Muscle of arm (tissue), 12 donors: ENCODE measurements around the gene ZNF410. TPM values are rescaled to one million over a fixed set of nuclear protein-coding genes. Genes with fewer than 3 reads are reported as not detected.
"Not testable (repeated sequence)": the region's sequence is repeated elsewhere in the genome, so short reads cannot be mapped to it uniquely, and the experiment has no call there.

ENCODE experiments used
- DNase-seq: peaks from one replicate; pipeline ENCODE4 v3.0.0-alpha.2; 2013
- polyA plus RNA-seq, 12 donors: library from polyadenylated mRNA; unstranded; fragments of 120-200 nt; gene quantifications; one replicate each; pipeline ENCODE4 v1.2.1, GENCODE V29; 2013; ENCODE audit not compliant: insufficient read length in 12 of 12

The ZNF410 gene
- polyA plus RNA-seq, 12 donors, result 25.2 to 39.4 (median 34.6) TPM; not detected in 1

DNA sequence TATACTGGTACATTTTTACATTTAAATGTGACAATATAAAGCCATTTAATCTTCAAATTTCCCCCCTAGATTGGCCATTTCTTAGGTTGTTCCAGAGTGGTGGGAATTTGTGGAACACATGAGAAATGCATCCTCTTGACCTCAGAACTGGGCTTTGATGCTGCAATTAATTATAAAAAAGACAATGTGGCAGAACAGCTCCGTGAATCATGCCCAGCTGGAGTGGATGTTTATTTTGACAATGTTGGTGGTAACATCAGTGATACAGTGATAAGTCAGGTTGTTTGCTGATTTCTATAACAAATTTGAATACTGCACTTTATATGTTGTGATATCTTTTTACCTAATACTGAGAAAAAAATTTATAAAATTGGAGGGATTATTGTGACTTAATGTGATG lies 7.6 kb upstream of the ZNF410 start:
- DNase-seq, result no peak

GRCh38 chr14:73884438-73885190 lies 2.0 kb upstream of the ZNF410 start:
- no peak for DNase-seq

DNA sequence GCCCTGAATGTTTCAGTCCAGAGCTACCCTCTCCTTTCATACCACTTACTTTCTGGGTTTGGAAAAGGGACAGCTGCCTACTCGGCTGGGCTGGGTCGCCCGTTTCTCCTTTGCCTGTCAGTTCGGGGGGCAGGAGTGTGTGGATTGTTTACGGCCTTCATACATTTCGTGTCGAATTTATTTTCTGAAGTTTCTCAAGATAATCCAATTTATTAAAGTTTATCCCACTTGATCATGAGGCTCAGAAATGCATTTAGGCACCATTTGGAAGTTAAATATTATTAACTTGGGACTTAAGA lies 608 bp downstream of the ZNF410 start:
- no peak for DNase-seq

- no peak for DNase-seq
Observed at GRCh38 chr14:73887694-73888459, 1.2 kb downstream of the ZNF410 start.

- DNase-seq, result no peak
Observed at GRCh38 chr14:73888460-73888725, 1.7 kb downstream of the ZNF410 start.

GRCh38 chr14:73888971-73889370 lies 2.3 kb downstream of the ZNF410 start:
- DNase-seq, result no peak

DNA sequence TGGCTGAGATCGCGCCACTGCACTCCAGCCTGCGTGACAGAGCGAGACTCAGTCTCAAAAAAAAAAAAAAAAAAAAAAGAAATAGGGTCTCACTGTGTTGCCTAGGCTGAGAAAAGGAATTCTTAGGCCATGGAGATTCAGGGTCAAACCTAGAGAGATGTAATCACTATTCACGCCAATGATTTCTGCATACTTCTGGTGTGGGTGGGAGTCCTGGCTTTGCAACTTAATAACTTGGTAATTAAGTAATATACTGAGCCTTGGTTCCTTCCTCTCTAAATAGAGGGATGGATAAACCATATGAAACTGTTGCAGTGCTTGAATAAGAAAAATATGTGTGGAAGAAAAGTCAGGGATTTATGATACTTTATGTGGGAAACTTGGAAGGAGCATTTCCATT lies 2.7 kb downstream of the ZNF410 start:
- DNase-seq, result no peak

DNA sequence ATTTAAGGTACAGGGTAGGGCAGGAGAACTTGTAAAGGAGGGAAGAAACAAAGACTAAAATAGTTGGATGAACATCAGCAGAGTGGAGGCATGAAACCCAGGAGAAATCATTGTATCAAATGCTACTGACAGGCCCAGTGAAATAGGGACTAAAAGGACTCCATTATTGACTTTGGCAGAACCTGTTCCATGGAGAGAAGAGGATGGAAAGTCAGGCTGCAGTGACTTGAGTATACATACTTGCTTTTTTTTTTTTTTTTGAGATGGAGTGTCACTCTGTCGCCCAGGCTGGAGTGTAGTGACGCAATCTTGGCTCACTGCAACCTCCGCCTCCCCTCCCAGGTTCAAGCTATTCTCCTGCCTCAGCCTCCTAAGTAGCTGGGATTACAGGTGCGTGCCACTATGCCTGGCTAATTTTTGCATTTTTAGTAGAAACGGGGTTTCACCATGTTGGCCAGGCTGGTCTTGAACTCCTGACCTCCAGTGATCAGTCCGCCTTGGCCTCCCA lies 7.6 kb downstream of the ZNF410 start:
- not testable (repeated sequence) for DNase-seq

- DNase-seq, result no peak
Observed at GRCh38 chr14:73895939-73896338, 9.3 kb downstream of the ZNF410 start.

DNA sequence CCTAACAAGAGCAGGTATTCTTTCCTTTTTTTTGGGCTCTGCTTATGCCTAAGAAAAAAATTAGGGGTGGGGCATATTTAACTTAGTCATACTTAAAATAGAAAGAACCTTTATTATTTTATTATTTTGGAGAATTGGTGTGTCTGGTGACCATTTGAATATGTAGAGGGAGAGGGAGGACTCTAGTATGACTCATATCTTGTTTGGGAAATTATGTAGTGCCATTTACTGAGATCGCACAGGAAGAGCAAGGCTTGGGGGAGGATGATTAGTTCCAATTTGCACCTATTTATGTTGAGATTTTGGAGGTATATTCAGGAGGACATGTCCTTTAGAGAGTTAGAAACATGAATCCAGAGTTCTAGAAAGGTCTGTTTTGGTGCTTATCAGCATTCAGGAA lies 9.9 kb downstream of the ZNF410 start:
- DNase-seq, result no peak

- DNase-seq, result no peak
Observed at GRCh38 chr14:73903028-73903427, 16.4 kb downstream of the ZNF410 start.

DNA sequence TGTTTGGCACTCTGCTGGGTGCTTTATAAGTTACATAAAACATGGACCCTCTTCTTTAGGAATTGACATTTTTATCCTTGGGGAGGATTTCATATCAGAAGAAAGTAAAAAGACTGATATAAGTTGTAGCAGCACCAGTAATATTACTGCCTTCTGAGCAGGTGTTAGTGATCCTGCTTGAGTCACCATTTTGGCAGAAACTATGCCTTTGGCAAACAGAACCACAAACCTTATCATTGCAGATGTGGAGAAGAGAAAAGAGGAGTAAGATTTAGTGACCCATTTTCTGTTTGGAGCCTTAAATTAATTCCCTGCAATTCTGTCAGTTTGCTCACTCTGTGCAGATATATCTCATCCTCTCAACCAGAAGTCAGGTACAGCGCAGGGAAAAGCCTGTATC lies 23.0 kb downstream of the ZNF410 start:
- no peak for DNase-seq

- DNase-seq, result no peak
Observed at GRCh38 chr14:73913256-73913655, 26.6 kb downstream of the ZNF410 start.

GRCh38 chr14:73916324-73916723 lies 29.7 kb downstream of the ZNF410 start:
- DNase-seq, result no peak

DNA sequence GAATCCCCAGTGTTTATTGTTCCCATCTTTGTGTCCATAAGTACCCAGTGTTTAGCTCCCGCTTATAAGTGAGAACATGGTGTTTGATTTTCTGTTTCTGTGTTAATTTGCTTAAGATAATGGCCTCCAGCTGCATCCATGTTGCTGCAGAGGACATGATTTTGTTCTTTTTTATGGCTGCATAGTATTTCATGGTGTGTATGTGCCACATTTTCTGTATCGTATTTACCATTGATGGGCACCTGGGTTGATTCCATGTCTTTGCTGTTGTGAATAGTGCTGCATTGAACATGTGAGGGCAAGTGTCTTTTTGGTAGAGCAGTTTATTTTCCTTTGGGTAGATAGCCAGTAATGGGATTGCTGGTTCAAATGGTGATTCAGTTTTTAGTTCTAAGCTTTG lies 32.8 kb downstream of the ZNF410 start:
- not testable (repeated sequence) for DNase-seq

- DNase-seq, result no peak
Observed at GRCh38 chr14:73924337-73924736, 37.7 kb downstream of the ZNF410 start.

DNA sequence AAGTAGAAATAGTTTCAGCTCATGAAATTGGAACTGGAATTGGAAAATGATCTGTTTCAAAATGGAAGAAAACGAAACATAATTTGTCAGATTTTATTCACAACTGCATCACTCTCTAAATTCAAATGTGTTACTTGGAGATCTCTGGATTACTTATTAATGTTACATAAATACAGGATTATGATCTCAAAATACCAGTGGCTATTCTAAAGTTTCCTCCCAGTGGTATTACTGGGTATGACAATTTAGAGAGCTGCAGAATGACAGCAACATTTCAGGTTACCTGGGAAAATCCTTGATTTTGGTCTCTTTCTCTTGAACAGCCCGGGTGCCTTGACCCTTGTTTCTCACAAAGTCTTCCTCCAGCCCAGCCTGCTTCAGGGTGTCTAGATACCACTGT lies 49.0 kb downstream of the ZNF410 start:
- no peak for DNase-seq

DNA sequence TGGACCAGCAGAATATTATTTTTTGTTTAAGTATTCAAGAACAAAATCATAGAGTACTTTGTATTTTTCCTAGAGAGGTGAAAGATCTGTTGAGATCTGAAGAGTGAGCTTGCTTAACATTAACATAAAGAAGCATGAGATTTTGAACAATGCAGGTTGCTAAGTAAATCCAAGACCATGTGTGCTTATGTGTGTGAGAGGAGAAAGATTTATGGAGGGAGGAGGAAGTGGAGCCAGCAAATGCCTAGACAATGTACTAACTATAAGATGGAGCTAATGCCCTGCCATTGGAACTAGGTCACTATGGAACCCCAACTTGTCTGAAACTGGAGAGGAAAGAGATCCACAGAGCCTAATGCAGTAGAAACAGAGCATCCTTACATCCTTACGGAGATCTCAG lies 49.9 kb downstream of the ZNF410 start:
- no peak for DNase-seq

GRCh38 chr14:73937012-73937411 lies 50.4 kb downstream of the ZNF410 start:
- DNase-seq, result no peak

DNA sequence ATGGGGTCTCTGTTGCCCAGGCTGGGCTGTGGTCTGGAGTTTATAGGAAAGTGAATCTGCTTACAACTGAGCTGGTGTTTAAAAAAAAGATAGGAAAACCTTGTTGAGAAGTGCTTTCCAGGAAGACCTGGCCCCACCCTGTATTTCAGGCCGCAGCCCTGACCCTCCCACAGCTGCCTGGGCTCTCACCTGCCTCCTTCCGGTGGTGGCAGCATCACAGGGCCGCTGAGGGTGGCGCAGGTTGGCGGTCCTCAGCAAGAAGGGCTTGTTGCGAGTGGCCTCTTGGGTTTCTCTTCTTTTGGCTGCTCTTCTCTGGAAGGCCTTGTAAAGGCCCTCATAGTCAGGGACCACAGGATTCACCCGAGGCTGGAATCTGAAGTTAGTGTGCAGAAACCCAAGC lies 55.5 kb downstream of the ZNF410 start:
- no peak for DNase-seq

DNA sequence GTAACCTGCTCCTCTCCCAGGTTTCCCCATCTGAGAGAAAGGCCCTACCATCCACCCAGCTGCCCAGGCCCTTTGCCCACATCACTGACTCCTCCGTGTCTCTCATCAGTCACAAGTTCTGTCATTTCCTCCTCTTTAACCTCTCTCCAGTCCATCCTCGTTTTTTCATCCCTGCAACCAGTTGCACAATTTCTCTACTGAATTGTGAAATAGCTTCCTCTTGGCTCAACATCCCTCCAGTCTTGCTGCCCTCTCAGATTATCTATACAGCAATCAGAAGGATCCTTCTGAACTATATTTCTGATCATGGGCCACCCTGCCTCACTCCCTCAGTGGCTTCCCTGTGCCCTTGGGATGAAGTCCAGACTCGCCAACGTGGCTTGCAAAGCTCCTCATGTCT lies 56.4 kb downstream of the ZNF410 start:
- no peak for DNase-seq

DNA sequence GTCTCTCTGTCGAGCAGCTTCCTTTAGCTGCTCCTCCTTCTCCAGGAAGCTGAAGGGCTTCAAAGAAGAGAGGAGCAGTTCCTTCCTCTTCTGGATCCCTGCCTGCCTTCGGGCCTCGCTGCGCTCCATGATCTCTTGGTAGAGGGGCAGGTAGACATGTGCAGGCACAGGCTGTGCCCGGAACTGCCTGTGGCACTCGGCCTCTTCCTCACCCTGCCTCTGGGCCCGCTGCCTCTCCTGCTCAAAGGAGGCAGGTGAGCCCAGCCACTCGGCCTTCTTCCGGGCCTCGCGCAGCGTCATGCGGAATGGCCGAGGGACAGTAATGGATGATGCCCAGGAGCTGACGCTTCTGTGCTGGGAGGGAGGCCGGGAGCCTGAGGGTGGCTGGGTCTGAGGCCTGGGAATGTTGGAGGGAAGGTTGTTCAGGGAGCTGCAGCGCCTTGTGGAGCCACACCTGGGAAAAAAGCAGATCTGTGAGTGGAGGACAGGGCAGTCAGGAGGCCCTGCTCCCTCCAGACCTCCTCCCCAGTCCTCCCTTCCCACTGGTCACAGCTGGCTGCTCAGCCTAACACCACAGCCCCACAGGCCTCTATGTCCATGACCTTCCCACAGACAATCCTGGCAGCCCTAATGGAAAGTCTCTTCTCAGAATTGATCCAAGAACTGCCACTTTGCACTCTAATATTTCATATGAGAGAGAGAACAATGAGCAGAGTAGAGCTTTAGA lies 57.9 kb downstream of the ZNF410 start:
- no peak for DNase-seq

GRCh38 chr14:73945159-73945670 lies 58.6 kb downstream of the ZNF410 start:
- DNase-seq, result no peak
